GM21367 (cell line): ENCODE results near the gene NOX4.

Experiments used
- ATAC-seq: cut with Tn5 transposase; IDR thresholded peaks from one replicate; pipeline ENCODE4 v1.9.1; 2021; ENCODE audit not compliant: unreplicated experiment

NOX4 gene

GRCh38 chr11:89490981-89491690 lies at the start of gene NOX4:
Gene NOX4 (minus strand): TSS chr11:89491375. CDS start chr11:89491246, 129 bp downstream.
- no peak for ATAC-seq

GRCh38 chr11:89540826-89541225 lies 49.7 kb upstream of the NOX4 start:
- no peak for ATAC-seq

DNA sequence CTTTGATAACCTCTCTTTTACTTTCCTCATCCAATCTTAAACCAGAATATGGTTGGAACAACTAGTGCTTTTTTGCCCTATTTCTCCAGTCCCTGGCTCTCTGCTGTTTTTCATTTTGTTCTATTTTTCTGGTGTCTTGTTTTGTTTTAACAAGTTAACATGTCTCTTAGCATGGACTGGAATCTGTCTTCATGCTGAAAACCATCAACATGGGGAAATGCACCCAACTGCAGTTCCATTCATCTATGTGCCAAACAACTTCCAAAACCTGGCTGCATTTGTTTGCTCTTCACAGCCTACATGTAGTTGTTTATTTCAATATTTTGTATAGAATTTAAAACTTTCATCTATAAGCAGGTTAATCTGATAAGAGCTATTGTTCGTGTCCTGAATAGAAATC lies 46.8 kb upstream of the NOX4 start:
- no peak for ATAC-seq

DNA sequence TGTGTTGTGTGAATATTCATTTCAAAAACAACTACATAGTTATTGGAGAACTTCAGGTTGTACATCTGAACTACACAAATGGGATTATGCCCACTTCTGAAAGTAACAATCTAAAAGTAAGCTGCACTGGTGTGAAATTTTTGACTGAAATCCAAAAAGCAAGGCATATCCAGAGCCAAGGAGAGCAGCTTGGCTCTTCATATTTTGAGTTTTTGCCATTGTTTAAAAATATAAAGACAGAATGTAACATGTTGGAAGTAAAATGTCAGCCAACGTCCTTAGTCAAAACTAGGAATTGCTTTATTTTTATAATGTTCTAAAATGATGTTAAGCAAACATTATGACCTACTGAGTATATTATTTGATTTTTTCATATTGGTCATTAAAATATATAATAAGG lies 45.8 kb upstream of the NOX4 start:
- ATAC-seq, result no peak

DNA sequence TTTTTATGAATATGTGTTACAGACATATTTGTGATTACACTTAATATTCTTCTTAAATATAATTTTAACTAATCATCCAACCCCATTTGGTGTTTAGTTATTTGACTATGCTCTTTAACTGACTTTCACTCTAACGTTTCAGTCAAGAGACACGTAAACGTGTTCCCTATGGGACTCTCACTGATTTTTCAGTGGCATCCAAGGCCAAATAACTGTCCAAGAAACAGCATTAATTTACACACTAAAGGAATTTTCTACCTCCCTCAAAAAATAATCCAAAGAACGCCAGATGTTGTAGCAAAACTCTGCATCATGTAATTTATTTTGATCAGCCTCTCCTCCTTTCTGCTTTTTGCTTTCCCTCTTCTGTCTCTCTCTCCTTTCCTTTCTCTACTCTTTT lies 44.0 kb upstream of the NOX4 start:
- ATAC-seq, result no peak

- no peak for ATAC-seq
Observed at GRCh38 chr11:89529626-89530380, 38.6 kb upstream of the NOX4 start.

- ATAC-seq, result no peak
Observed at GRCh38 chr11:89521792-89522191, 30.6 kb upstream of the NOX4 start.

DNA sequence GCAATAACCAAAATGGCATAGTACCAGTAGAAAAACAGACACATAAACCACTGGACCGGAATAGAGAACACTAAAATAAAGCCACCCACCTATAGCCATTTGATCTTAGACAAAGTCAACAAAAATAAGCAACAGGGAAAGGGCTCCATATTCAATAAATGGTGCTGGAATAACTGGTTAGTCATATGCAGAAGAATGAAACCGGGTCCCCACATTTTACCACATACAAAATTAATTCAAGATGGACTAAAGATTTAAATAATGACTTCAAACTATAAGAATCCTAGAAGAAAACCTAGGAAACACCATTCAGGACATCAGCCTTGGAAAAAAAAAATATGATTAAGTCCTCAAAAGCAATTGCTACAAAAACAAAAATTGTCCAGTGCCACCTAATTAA lies 30.1 kb upstream of the NOX4 start:
- ATAC-seq, result no peak

- no peak for ATAC-seq
Observed at GRCh38 chr11:89516496-89516895, 25.3 kb upstream of the NOX4 start.

- ATAC-seq, result no peak
Observed at GRCh38 chr11:89508544-89508943, 17.4 kb upstream of the NOX4 start.

GRCh38 chr11:89504270-89504669 lies 13.1 kb upstream of the NOX4 start:
- ATAC-seq, result no peak

GRCh38 chr11:89503422-89503821 lies 12.2 kb upstream of the NOX4 start:
- ATAC-seq, result no peak

- no peak for ATAC-seq
Observed at GRCh38 chr11:89502301-89502700, 11.1 kb upstream of the NOX4 start.

DNA sequence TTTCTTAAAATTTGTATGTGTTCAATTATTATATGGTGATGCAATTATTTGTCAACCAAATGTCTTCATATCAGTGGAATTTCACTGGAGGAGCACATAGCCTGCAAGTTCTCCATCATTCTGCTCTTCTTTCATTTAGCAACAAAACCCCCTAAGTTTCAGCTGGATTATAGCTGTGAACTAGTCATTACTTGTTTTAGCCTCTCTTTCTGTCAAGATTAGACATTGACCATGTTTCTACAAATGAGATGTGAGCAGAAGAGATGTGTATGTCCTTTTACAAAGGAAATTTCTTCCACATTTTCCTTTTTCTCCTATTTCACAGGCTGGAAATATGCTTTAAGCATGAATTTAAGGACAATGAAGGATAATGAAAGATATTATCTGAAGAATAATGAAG lies 9.2 kb upstream of the NOX4 start:
- no peak for ATAC-seq

- ATAC-seq, result no peak
Observed at GRCh38 chr11:89498845-89499448, 7.8 kb upstream of the NOX4 start.

- ATAC-seq, result no peak
Observed at GRCh38 chr11:89495951-89496350, 4.8 kb upstream of the NOX4 start.

- ATAC-seq, result no peak
Observed at GRCh38 chr11:89493431-89493830, 2.3 kb upstream of the NOX4 start.

DNA sequence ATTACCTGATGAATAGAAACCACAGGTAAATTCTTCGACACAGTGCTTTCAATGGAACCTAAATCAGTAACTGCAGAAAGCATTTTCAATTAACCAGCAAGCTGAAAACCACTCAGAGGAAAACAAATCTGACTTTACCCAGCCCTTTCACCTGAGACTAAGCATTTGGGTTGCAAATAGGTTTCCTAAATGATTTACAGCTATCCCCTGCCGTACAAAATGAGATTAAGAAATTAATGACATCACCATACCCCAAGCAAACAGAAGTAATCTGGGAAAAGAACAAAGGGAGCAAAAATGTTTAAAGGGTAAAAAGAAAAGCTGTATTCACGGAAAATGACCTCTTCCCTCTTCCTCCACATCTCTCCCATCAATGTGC lies 584 bp downstream of the NOX4 start:
- ATAC-seq, result no peak

DNA sequence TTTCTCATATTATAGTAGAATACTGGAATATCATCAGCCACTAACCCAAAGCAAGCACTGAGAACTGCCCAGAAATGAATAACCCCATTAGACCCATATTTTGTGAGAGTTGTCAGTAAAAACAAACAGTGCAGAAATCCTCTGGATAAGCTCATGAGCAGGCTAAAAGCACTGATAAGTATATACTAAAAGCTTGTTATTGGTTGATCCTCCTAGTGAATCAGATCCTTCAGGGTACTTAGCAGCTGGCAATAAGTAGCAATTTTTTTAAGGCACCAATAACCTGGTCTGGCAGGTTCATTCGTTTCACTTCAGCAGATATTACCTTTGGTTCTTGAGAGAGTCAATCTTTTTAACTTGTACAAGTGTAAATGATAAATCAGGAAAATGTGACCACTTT lies 1.2 kb downstream of the NOX4 start:
- ATAC-seq, result no peak

DNA sequence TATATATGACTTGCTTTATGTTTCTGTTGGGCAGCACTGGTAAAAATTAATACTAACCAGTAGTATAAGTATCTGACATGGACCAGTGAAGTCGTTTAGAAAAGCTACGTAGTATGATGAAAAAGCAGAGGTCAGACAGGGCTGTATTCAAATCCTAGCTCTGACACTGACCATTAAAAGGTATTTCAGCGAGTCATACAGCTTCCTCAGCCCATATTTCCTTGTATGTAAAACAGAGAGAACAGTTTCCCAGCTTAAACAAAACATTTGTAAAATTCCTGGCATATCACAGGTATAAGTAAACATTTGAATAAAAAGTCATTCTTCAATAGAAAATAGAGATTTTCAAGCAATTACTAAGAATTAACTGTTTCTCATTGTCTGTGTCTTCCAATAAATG lies 4.2 kb downstream of the NOX4 start:
- no peak for ATAC-seq

DNA sequence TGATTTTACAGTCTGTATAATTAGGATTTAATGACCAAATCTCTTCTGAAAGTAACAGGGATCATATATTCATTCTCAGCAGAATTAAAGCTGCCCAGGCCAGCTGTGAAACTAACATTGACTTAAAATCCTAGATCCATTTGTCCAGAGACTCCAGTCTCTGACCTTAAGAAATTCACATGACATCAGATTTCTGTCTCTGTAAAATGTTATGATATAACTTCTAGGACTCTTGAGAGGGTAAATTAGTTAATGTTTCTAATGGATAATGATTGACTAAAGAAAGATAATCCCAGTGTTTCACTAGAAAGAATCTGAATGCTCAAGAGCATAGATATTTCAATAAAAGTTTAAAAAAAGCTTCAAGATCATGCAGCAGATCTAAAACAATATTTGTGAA lies 6.3 kb downstream of the NOX4 start:
- ATAC-seq, result no peak

DNA sequence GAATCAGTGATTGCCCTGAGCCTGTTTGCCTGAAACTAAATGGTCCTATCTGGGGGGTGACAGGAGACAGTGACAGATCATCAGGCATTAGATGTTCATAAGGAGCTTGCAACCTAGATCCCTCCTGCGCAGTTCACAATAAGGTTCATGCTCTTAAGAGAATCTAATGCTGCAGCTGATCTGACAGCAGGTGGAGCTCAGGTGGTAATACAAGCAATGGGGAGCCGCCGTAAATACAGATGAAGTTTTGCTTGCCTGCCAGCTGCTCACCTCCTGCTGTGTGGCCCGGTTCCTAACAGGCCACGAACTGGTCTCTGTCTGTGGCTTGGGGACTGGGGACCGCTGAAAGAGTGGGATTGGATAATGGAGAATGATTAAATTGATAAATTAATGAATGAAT lies 14.0 kb downstream of the NOX4 start:
- no peak for ATAC-seq
